K562 (cell line): ENCODE results near the gene KCNK6. TPM values are rescaled to one million over a fixed set of nuclear protein-coding genes. Genes with fewer than 3 reads are reported as not detected.

Source experiments
- ATAC-seq: fragments of 200-7000 bp; cut with Tn5 transposase; 3 replicates; pipeline ENCODE4 v1.9.1; 2020; ENCODE audit warnings: moderate library complexity
- BruUV-seq: library from RNA; stranded (reverse); fragments of 400-500 nt; replicated peaks from 2 replicates; lab custom pipeline; 2021; lab: Mats Ljungman, UMichigan
- CTCF ChIA-PET: fragments of 300-600 bp; formaldehyde crosslinking; extraction: SDS; loops from one replicate; lab custom pipeline; 2021; ENCODE audit warnings: low intra/inter-chr PET ratio; lab: Yijun Ruan, JAX
- POLR2A ChIA-PET: fragments of 300-600, 350-650 bp; sonication (Branson Sonifier 250); formaldehyde crosslinking; extraction: SDS; loops from one replicate; lab custom pipeline; 2021; ENCODE audit warnings: antibody characterized with exemption, inconsistent platforms; lab: Yijun Ruan, JAX
- DNase-seq, 4 experiments: peaks; one replicate each; pipeline versions ENCODE4 v3.0.0 to v3.0.0-alpha.2; 2011 to 2018; ENCODE audit warnings: low spot score in 3 of 4, mixed read lengths in 3 of 4; ENCODE audit errors: extremely low read depth in 1 of 4
- FAIRE-seq: peaks from 2 replicates; lab custom pipeline; 2011; peaks lifted over from hg19 to GRCh38; lab: Jason Lieb, UNC
- H2AFZ ChIP-seq: 2 replicates; pipeline ENCODE4 v1.6.0; 2011; ENCODE audit warnings: low read depth, low read length, control low read depth, inconsistent platforms
- H3K27ac ChIP-seq: fragments of 200-600 bp; 3 replicates; pipeline ENCODE4 v1.8.0; 2011; ENCODE audit warnings: low read depth, mild to moderate bottlenecking, control low read depth, inconsistent platforms, low read length, moderate library complexity, mixed read lengths; ENCODE audit errors: extremely low read depth
- H3K27me3 ChIP-seq, 2 experiments: fragments of 300-600 bp in 1 of 2; 2 replicates in 1 of 2; 3 replicates in 1 of 2; pipeline versions ENCODE4 v1.6.0 to v1.8.0; 2011; ENCODE audit warnings: inconsistent platforms in 2 of 2, low read length in 2 of 2, mild to moderate bottlenecking in 1 of 2, mixed read lengths in 1 of 2, moderate library complexity in 1 of 2; ENCODE audit not compliant: control insufficient read depth in 2 of 2, insufficient read depth in 2 of 2
- H3K36me3 ChIP-seq: fragments of 300-600 bp; 3 replicates; pipeline ENCODE4 v1.8.0; 2011; ENCODE audit warnings: mild to moderate bottlenecking, low read length, inconsistent platforms; ENCODE audit not compliant: control insufficient read depth, insufficient read depth
- H3K4me1 ChIP-seq, 2 experiments: fragments of 200-600 bp in 1 of 2; replicated peaks in 1 of 2; 2 replicates in 1 of 2; 3 replicates in 1 of 2; pipeline versions ENCODE4 v1.5.1 to v1.8.0; 2011; ENCODE audit warnings: inconsistent platforms in 2 of 2, low read length in 2 of 2, mild to moderate bottlenecking in 1 of 2, mixed read lengths in 1 of 2, moderate library complexity in 1 of 2; ENCODE audit not compliant: control insufficient read depth in 2 of 2, insufficient read depth in 2 of 2
- H3K4me2 ChIP-seq: 2 replicates; pipeline ENCODE4 v1.6.1; 2011; ENCODE audit warnings: low read length, control low read depth, inconsistent platforms, mixed read lengths; ENCODE audit not compliant: insufficient read depth
- H3K4me3 ChIP-seq: fragments of 200-600 bp; sonication (generic), shearing (Covaris generic); 2 replicates; pipeline ENCODE4 v1.5.1; 2016; ENCODE audit warnings: control low read depth, inconsistent platforms
- H3K79me2 ChIP-seq: fragments of 200-600 bp; 3 replicates; pipeline ENCODE4 v1.8.0; 2011; ENCODE audit warnings: low read length, inconsistent platforms; ENCODE audit not compliant: control insufficient read depth, insufficient read depth
- H3K9ac ChIP-seq, 2 experiments: 2 replicates each; pipeline versions ENCODE4 v1.6.0 to v1.6.1; 2011; ENCODE audit warnings: low read depth in 2 of 2, low read length in 2 of 2, control low read depth in 1 of 2, inconsistent platforms in 1 of 2, mild to moderate bottlenecking in 1 of 2, mixed read lengths in 1 of 2; ENCODE audit not compliant: insufficient read depth in 1 of 2
- H3K9me1 ChIP-seq: one replicate; pipeline ENCODE4 v1.6.0; 2011; ENCODE audit warnings: inconsistent platforms, mild to moderate bottlenecking, low read length, moderate library complexity; ENCODE audit not compliant: control insufficient read depth, insufficient read depth
- H3K9me3 ChIP-seq: replicated peaks from 2 replicates; pipeline ENCODE4 v1.5.1; 2011; ENCODE audit warnings: low read depth, low read length, inconsistent platforms; ENCODE audit not compliant: control insufficient read depth, insufficient read depth
- H4K20me1 ChIP-seq: replicated peaks from 2 replicates; pipeline ENCODE4 v1.6.1; 2011; ENCODE audit warnings: low read length, inconsistent platforms, mixed read lengths; ENCODE audit not compliant: control insufficient read depth, insufficient read depth
- CEBPB ChIP-seq: fragments of 450-650 bp; IDR thresholded peaks from 2 replicates; pipeline ENCODE4 v1.6.1; 2016; ENCODE audit warnings: missing genetic modification characterization, missing compliant biosample characterization
- ELF2 ChIP-seq: fragments of 250-450 bp; sonication (Bioruptor Pico); IDR thresholded peaks from 2 replicates; pipeline ENCODE4 v1.5.0; 2021; ENCODE audit warnings: mild to moderate bottlenecking
- IRF9 ChIP-seq: fragments of 450-650 bp; IDR thresholded peaks from 2 replicates; pipeline ENCODE4 v1.6.1; 2016; ENCODE audit warnings: missing biosample characterization, missing genetic modification characterization
- NBN ChIP-seq: fragments of 450-650 bp; IDR thresholded peaks from 2 replicates; pipeline ENCODE4 v1.6.1; 2016; ENCODE audit warnings: low read depth, mild to moderate bottlenecking
- NFIC ChIP-seq: fragments of 450-650 bp; IDR thresholded peaks from 2 replicates; pipeline ENCODE4 v1.6.1; 2017; ENCODE audit warnings: mild to moderate bottlenecking, inconsistent platforms
- POLR3G ChIP-seq: IDR thresholded peaks from 2 replicates; pipeline ENCODE4 v1.6.1; 2011; ENCODE audit not compliant: insufficient read length, insufficient replicate concordance; ENCODE audit errors: extremely low read depth
- RBFOX2 ChIP-seq: fragments of 200-400 bp; formaldehyde crosslinking; IDR thresholded peaks from 2 replicates; pipeline ENCODE4 v1.6.1; 2017; ENCODE audit warnings: low read depth, mild to moderate bottlenecking, low read length, moderate library complexity
- SMARCC2 ChIP-seq: fragments of 450-650 bp; IDR thresholded peaks from 2 replicates; pipeline ENCODE4 v1.6.1; 2017; ENCODE audit warnings: antibody characterized with exemption, moderate library complexity, mild to moderate bottlenecking, low read depth
- SRSF7 ChIP-seq: fragments of 200-400 bp; formaldehyde crosslinking; optimal IDR thresholded peaks from 2 replicates; pipeline ENCODE3; 2017; ENCODE audit warnings: mild to moderate bottlenecking, low read depth, low read length
- XRCC5 ChIP-seq: fragments of 200-400 bp; formaldehyde crosslinking; IDR thresholded peaks from 2 replicates; pipeline ENCODE4 v1.6.1; 2017; ENCODE audit warnings: low read depth, mild to moderate bottlenecking, low read length
- ZNF217 ChIP-seq: sonication (generic); formaldehyde crosslinking; IDR thresholded peaks from 2 replicates; pipeline ENCODE4 v1.8.0; 2022; ENCODE audit warnings: mild to moderate bottlenecking, missing genetic modification reagents
- ZNF445 ChIP-seq: fragments of 250-450 bp; sonication (Bioruptor Pico); IDR thresholded peaks from 2 replicates; pipeline ENCODE4 v1.4.0; 2020; ENCODE audit warnings: low read depth, mild to moderate bottlenecking, moderate library complexity
- WGBS: fragments of 100-300 bp; shearing (Covaris generic); methylation state at CpG from one replicate; pipeline ENCODE4 v1.1.6; 2016; ENCODE audit warnings: low coverage, mixed read lengths; ENCODE audit not compliant: insufficient coverage; ENCODE audit errors: missing lambda C conversion rate; 5-methylcytosine and 5-hydroxymethylcytosine counted together
- in situ Hi-C: fragments of 300-500 bp; cut with MboI; formaldehyde crosslinking; loops from 4 replicates; pipeline ENCODE4 v1.15.0; 2018; ENCODE audit warnings: inconsistent platforms, mixed read lengths
- intact Hi-C: fragments of 100-400 bp; cut with micrococcal nuclease; formaldehyde crosslinking; loops from 2 replicates; pipeline ENCODE4 v1.14.2; 2022
- polyA plus RNA-seq, 8 experiments: library from polyadenylated mRNA; depleted of rRNA in 4 of 8; stranded (reverse) in 5 of 8; unstranded in 3 of 8; fragments of >200 nt; fragmentation: Nextera tagmentation in 2 of 8; fragmentation: Illumina TruSeq in 1 of 8; extraction: Ambion mirVana in 2 of 8; extraction: Trizol in 1 of 8; gene quantifications; 2 replicates each; pipeline versions ENCODE4 v1.2.1 to v1.2.3, GENCODE V29; 2011 to 2014; ENCODE audit warnings: inconsistent platforms in 1 of 8, missing spikeins in 1 of 8
- total RNA-seq, 7 experiments: library from RNA; depleted of rRNA in 6 of 7; stranded (reverse); fragments of >200 nt in 6 of 7; fragmentation: Illumina TruSeq in 2 of 7; extraction: Trizol in 2 of 7; gene quantifications; 2 replicates each; pipeline versions ENCODE4 v1.2.1 to v1.2.3, GENCODE V29; 2011 to 2021; ENCODE audit warnings: low replicate concordance in 1 of 7
- TF ChIP-seq, protein P1 (sequence below), 2 experiments: IDR thresholded peaks; 2 replicates each; pipeline ENCODE4 v1.6.1; 2011; ENCODE audit warnings: borderline replicate concordance in 1 of 2, control low read depth in 1 of 2, low read depth in 1 of 2, low read length in 1 of 2, mild to moderate bottlenecking in 1 of 2, mixed read lengths in 1 of 2, moderate library complexity in 1 of 2; ENCODE audit not compliant: insufficient read depth in 1 of 2, insufficient read length in 1 of 2, poor library complexity in 1 of 2, severe bottlenecking in 1 of 2; ENCODE audit errors: extremely low read depth in 1 of 2

The KCNK6 gene
- total and polyA plus RNA-seq, 9 of the 15 experiments (the other 6 are each of a cell fraction or from before 2014, with no cell fraction given): 0.05 to 0.42 (median 0.15) TPM

DNA sequence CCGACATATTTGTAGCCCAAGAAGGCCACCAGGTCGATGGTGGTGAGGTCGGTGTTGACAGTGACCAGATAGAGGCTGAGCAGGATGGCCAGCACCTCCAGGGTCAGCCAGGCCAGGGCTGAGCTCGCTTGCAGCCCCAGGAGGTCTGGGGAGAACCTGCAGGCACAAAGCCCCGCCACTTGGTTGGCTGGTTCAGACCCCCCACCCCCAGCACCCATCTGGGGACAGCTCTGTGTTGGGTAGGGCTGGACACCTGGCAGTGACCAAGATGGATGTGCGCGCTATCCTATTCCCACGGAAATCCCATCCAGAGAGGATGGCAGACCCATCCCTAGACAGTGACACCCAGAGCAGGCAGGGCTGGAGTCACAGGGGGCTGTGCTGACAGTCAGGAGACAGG is 12.0 kb upstream of the KCNK6 start:
- H3K27ac ChIP-seq: no peak overlapping the region
- H3K79me2 ChIP-seq: peaks cover 40% of the 10 kb centered on the region
- H3K4me1 ChIP-seq: peaks cover 27 to 71% of the 10 kb centered on the region in 2 experiments
- ATAC-seq (no peak), FAIRE-seq (no peak), DNase-seq (no peak)
- TF ChIP-seq SRSF7 (no peak), RBFOX2 (peak; percentile 55; the same call in 1 of the 2 replicates)
- intact Hi-C loops: no loop called here
- WGBS: 88% methylated on average over 8 of the region's 8 CpGs
- H3K36me3 ChIP-seq: peaks cover 84% of the 10 kb centered on the region
- POLR2A ChIA-PET: interaction anchor here (0.7 kb wide), 1 partner anchor 9 kb away, joined by 4 read pairs; no protein-coding TSS in a partner anchor
- peaks cover 5% of the 10 kb centered on the region for H3K9me1 ChIP-seq
- H3K9me3 ChIP-seq: no peaks in the 10 kb centered on the region
- H3K27me3 ChIP-seq: no peaks in the 10 kb centered on the region
- H2AFZ ChIP-seq: no peak overlapping the region
- CTCF ChIA-PET: no interaction called here
- peak overlapping the region in 1 of 2 experiments; percentile 58; a peak in 2 of 4 replicates for H3K9ac ChIP-seq
- H4K20me1 ChIP-seq: peaks cover 5% of the 10 kb centered on the region; the same call in 1 of the 2 replicates
- H3K4me3 ChIP-seq: no peak overlapping the region
- in situ Hi-C loops: no loop called here
- H3K4me2 ChIP-seq: no peak overlapping the region
- BruUV-seq: no TSS peak

- BruUV-seq: no TSS peak
- intact Hi-C loops: no loop called here
- no peak overlapping the region for H2AFZ ChIP-seq
- no peak overlapping the region for H3K27ac ChIP-seq
- in situ Hi-C loops: no loop called here
- POLR2A ChIA-PET: no interaction called here
- H3K4me2 ChIP-seq: no peak overlapping the region
- H4K20me1 ChIP-seq: peaks cover 5% of the 10 kb centered on the region; the same call in 1 of the 2 replicates
- DNase-seq (no peak), ATAC-seq (no peak), FAIRE-seq (no peak)
- H3K9ac ChIP-seq: peak overlapping the region in 1 of 2 experiments; percentile 58; a peak in 2 of 4 replicates
- 90% methylated on average over 11 of the region's 12 CpGs for WGBS
- H3K9me1 ChIP-seq: peaks cover 5% of the 10 kb centered on the region
- no peaks in the 10 kb centered on the region for H3K9me3 ChIP-seq
- peaks cover 86% of the 10 kb centered on the region for H3K36me3 ChIP-seq
- peaks cover 26 to 68% of the 10 kb centered on the region in 2 experiments for H3K4me1 ChIP-seq
- CTCF ChIA-PET: no interaction called here
- H3K4me3 ChIP-seq: no peak overlapping the region
- H3K27me3 ChIP-seq: no peaks in the 10 kb centered on the region
- peaks cover 45% of the 10 kb centered on the region for H3K79me2 ChIP-seq
- TF ChIP-seq NBN (no peak), IRF9 (no peak), XRCC5 (no peak), POLR3G (no peak), SMARCC2 (no peak), ELF2 (CRISPR knock-in tag) (no peak), ZNF445 (CRISPR knock-in tag) (no peak), CEBPB (tag) (peak; percentile 36; the same call in 1 of the 2 replicates), ZNF217 (CRISPR knock-in tag) (no peak), NFIC (peak; percentile 39)
- TF ChIP-seq, protein P1, sequence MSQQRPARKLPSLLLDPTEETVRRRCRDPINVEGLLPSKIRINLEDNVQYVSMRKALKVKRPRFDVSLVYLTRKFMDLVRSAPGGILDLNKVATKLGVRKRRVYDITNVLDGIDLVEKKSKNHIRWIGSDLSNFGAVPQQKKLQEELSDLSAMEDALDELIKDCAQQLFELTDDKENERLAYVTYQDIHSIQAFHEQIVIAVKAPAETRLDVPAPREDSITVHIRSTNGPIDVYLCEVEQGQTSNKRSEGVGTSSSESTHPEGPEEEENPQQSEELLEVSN (IDR thresholded peaks at IDR 0.05; ENCODE audit: borderline replicate concordance in 1 of 2, extremely low read depth in 1 of 2, insufficient read depth in 1 of 2, insufficient read length in 1 of 2, low read depth in 1 of 2, low read length in 1 of 2, poor library complexity in 1 of 2, severe bottlenecking in 1 of 2): no peak
Observed at GRCh38 chr19:38308006-38308766, 11.5 kb upstream of the KCNK6 start.
